ENCODE data around the gene LRR1.

- TF ChIP-seq POLR2A (IDR thresholded peaks at IDR 0.05): no peak
- TF ChIP-seq, protein P1, sequence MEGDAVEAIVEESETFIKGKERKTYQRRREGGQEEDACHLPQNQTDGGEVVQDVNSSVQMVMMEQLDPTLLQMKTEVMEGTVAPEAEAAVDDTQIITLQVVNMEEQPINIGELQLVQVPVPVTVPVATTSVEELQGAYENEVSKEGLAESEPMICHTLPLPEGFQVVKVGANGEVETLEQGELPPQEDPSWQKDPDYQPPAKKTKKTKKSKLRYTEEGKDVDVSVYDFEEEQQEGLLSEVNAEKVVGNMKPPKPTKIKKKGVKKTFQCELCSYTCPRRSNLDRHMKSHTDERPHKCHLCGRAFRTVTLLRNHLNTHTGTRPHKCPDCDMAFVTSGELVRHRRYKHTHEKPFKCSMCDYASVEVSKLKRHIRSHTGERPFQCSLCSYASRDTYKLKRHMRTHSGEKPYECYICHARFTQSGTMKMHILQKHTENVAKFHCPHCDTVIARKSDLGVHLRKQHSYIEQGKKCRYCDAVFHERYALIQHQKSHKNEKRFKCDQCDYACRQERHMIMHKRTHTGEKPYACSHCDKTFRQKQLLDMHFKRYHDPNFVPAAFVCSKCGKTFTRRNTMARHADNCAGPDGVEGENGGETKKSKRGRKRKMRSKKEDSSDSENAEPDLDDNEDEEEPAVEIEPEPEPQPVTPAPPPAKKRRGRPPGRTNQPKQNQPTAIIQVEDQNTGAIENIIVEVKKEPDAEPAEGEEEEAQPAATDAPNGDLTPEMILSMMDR (IDR thresholded peaks at IDR 0.05): no peak
These were observed 54.8 kb downstream of the LRR1 start for GRCh38 chr14:49653508-49653907.
